GM06990 (cell line): ENCODE results near the gene FXYD6.

Experiments used
- DNase-seq: peaks from one replicate; pipeline ENCODE4 v3.0.0-alpha.2; 2011; ENCODE audit not compliant: insufficient read length; ENCODE audit errors: extremely low read depth
- H3K27me3 ChIP-seq: replicated peaks from 2 replicates; pipeline ENCODE4 v1.6.0; 2011; ENCODE audit warnings: low read length; ENCODE audit not compliant: control insufficient read depth, insufficient read depth
- H3K36me3 ChIP-seq: 2 replicates; pipeline ENCODE4 v1.5.1; 2011; ENCODE audit warnings: low read length; ENCODE audit not compliant: control insufficient read depth, insufficient read depth
- H3K4me3 ChIP-seq: replicated peaks from 2 replicates; pipeline ENCODE4 v1.5.1; 2011; ENCODE audit warnings: low read depth, mild to moderate bottlenecking, control low read depth, low read length
- TF ChIP-seq, protein P1 (sequence below): IDR thresholded peaks from 2 replicates; pipeline ENCODE4 v1.5.1; 2011; ENCODE audit warnings: low read length, control low read depth, mild to moderate bottlenecking, inconsistent platforms; ENCODE audit not compliant: insufficient read depth, poor library complexity, severe bottlenecking

Gene FXYD6

GRCh38 chr11:117887431-117888138, 11.1 kb upstream of the FXYD6 start:
- no peak overlapping the region for H3K4me3 ChIP-seq
- no peak for DNase-seq
- TF ChIP-seq, protein P1, sequence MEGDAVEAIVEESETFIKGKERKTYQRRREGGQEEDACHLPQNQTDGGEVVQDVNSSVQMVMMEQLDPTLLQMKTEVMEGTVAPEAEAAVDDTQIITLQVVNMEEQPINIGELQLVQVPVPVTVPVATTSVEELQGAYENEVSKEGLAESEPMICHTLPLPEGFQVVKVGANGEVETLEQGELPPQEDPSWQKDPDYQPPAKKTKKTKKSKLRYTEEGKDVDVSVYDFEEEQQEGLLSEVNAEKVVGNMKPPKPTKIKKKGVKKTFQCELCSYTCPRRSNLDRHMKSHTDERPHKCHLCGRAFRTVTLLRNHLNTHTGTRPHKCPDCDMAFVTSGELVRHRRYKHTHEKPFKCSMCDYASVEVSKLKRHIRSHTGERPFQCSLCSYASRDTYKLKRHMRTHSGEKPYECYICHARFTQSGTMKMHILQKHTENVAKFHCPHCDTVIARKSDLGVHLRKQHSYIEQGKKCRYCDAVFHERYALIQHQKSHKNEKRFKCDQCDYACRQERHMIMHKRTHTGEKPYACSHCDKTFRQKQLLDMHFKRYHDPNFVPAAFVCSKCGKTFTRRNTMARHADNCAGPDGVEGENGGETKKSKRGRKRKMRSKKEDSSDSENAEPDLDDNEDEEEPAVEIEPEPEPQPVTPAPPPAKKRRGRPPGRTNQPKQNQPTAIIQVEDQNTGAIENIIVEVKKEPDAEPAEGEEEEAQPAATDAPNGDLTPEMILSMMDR, result no peak
- no peaks in the 10 kb centered on the region for H3K36me3 ChIP-seq
- no peaks in the 10 kb centered on the region for H3K27me3 ChIP-seq

- H3K27me3 ChIP-seq, result no peaks in the 10 kb centered on the region
- no peak overlapping the region for H3K4me3 ChIP-seq
- no peak for DNase-seq
- H3K36me3 ChIP-seq, result no peaks in the 10 kb centered on the region
- TF ChIP-seq, protein P1, result no peak
These were observed 9.3 kb upstream of the FXYD6 start for GRCh38 chr11:117885777-117886176.

DNA sequence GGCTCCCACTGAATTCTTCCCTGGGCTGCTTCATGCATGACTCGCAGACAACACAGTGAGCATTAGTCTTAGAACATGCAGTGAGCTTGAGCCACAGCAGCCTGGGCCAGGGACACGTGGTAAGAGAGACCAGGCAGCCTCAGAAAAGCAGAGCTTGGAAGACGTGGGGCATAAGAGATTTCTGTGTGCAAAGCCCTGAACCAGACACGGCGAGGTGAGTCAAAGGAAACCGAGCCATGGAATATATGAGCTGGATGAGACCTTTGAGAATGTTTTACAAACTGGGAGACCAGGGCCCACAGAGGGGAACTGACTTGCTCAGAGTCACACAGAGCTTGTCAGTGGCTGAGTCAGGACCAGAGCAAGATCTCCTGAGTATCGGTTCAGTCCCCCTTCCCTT, 8.5 kb upstream of the FXYD6 start:
- no peak overlapping the region for H3K4me3 ChIP-seq
- H3K36me3 ChIP-seq, result no peaks in the 10 kb centered on the region
- DNase-seq, result no peak
- no peaks in the 10 kb centered on the region for H3K27me3 ChIP-seq
- TF ChIP-seq, protein P1, result no peak

DNA sequence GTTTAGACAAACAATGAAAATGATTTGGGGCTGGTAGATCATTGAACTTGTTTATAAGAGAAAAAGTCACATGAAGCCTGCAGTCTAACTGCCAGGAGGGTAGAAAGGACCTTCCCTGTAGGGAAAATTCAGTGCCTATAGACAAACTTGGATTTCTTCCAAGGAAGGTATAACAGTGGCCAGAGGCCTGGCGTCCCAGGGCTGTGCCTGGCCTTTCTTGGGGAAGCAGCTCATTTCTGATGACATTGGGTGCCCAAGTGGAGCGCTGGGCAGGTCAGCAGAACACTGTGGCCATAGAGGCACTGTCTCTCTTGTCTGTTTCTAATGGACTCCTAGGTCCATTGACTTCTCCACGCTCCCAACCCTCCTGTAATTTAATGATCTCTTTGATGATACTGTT, 6.6 kb upstream of the FXYD6 start:
- Histone ChIP-seq H3K27me3 (no peaks in the 10 kb centered on the region; the same call in 1 of the 2 replicates), H3K36me3 (no peaks in the 10 kb centered on the region), H3K4me3 (no peak overlapping the region)
- DNase-seq, result no peak
- TF ChIP-seq, protein P1, result no peak

GRCh38 chr11:117882311-117882905, 6.0 kb upstream of the FXYD6 start:
- H3K27me3 ChIP-seq, result no peaks in the 10 kb centered on the region; the same call in 1 of the 2 replicates
- TF ChIP-seq, protein P1, result no peak
- no peaks in the 10 kb centered on the region for H3K36me3 ChIP-seq
- DNase-seq, result no peak
- no peak overlapping the region for H3K4me3 ChIP-seq
